ENCODE measurements around the gene CDK16. TPM values are rescaled to one million over a fixed set of nuclear protein-coding genes. Genes with fewer than 3 reads are reported as not detected.

The CDK16 gene
- polyA plus RNA-seq, 1 donor, result 113 TPM

DNA sequence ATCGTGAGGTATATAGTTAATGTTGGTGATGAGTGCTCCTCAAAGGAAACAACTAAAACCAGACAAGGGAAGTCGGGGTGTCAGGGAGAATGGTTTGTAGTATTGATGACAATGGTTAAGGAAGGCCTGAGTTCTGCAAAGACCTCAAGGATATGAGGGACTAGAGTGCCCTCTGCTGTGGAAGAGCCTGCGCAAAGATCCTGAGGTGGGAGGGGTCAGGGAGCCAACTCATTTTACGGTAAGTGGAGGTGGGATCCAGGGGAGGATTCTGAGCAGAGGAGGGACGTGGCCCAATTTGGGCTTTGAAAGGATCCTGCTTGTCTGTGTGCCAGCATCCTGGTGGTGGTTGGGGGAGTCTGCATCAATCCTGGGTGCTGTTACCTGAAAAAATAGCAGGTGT, 13.5 kb upstream of the CDK16 start:
- no peak for DNase-seq

DNA sequence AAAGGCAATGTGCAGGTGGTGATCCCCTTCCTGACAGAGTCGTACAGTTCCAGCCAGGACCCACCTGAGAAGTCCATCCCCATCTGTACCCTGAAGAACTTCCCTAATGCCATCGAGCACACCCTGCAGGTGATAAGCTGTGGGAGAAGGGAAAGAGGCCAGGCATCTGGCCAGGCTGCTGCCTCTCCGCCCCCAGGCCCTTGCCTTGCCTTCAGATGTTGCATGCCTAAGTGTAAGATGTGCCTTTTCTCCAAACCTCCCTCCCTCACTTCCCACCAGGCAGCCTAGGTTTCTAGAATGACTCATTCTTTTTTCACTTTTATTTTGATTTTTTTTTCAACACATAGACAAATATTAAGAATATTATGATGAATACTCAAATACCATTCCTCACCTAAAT, 12.2 kb upstream of the CDK16 start:
- DNase-seq, result no peak

DNA sequence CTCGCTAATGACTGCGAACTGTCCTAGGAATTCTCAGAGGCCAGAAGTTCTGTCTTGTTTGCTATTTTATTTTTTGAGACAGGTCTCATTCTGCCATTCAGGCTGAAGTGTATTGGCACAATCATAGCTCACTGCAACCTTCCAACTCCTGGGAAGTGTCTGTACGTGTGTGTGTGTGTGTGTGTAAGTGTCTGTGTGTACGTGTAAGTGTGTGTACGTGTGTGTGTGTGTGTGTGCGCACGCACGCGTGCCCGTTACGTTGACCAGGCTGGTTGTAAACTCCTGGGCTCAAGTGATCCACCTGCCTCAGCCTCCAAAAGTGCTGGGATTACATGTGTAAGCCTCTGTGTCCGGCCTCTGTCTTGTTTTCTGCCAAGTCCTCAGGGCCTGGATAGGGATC, 10.4 kb upstream of the CDK16 start:
- DNase-seq, result no peak

DNA sequence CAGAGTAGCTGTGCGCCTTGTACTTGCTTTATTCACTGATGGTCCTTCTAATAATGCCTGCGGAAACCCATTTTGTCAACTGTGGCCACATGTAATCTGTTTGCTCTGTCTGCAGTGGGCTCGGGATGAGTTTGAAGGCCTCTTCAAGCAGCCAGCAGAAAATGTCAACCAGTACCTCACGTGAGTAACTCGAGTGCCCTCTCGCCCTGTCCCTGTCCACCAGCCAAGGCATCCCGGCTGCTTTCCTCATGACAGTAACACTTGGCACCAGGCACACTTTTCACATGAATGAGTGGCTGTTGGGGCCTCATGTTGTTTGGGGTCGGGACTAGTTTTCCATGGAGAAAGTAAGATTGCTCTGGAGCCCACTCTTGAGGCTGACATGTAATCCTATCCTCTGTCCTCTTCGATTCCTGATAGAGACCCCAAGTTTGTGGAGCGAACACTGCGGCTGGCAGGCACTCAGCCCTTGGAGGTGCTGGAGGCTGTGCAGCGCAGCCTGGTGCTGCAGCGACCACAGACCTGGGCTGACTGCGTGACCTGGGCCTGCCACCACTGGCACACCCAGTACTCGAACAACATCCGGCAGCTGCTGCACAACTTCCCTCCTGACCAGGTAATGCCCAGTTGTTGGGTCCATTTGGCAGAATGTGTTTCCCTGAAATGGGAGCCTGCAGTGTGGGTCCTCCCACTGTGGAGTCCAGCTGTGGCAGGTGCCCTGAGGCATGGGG, 8.8 kb upstream of the CDK16 start:
- DNase-seq, result no peak

DNA sequence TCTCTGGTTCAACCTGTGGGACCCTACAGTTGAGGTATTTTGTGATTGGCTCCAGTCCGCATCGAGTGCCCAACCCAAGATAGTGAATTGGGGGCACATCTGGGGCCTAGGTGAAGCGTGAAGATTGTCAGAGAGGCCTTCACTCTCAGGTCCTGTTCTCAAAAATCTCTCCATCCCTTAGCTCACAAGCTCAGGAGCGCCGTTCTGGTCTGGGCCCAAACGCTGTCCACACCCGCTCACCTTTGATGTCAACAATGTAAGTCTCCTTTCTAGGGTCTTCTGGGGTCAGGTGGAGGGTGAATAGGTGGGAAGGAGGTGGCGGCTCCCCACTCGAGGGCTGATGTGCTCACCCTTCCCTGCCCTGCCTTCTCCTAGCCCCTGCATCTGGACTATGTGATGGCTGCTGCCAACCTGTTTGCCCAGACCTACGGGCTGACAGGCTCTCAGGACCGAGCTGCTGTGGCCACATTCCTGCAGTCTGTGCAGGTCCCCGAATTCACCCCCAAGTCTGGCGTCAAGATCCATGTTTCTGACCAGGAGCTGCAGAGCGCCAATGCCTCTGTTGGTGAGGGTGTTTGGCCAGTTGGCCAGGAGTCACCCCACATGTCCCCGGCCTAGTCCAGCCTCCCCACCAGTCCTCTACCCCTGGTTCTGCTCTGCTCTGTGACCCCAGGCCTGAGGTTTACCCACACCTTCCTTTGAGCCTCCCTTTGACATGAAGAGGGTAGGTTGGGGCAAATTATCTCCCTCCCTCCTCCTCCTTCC, 7.6 kb upstream of the CDK16 start:
- no peak for DNase-seq

DNA sequence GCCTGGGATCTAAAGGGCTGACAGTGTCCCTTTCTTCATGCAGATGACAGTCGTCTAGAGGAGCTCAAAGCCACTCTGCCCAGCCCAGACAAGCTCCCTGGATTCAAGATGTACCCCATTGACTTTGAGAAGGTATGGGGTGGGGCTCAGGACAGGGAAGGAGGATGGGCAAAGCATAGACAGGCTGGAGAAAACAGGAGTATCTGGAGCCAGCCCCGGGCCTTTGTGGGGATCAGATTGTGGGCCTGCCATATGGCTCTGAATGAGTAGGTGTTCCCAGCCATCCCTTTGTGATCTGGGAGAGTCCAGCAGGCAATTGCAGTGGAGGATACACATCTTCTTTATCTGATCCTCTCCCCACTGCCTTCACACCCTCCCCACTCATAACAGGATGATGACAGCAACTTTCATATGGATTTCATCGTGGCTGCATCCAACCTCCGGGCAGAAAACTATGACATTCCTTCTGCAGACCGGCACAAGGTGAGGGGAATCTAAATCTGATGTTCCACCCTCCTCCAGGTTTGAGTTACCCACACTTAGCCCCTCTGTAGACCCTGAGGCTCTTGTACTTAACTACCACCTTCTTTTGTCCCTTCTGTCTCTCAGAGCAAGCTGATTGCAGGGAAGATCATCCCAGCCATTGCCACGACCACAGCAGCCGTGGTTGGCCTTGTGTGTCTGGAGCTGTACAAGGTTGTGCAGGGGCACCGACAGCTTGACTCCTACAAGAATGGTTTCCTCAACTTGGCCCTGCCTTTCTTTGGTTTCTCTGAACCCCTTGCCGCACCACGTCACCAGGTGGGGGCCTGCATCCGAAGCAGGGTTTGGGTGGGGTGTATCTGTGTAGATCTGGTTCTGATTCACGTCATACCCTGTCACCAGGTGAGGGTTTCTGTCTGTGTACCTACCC, 5.8 kb upstream of the CDK16 start:
- no peak for DNase-seq

DNA sequence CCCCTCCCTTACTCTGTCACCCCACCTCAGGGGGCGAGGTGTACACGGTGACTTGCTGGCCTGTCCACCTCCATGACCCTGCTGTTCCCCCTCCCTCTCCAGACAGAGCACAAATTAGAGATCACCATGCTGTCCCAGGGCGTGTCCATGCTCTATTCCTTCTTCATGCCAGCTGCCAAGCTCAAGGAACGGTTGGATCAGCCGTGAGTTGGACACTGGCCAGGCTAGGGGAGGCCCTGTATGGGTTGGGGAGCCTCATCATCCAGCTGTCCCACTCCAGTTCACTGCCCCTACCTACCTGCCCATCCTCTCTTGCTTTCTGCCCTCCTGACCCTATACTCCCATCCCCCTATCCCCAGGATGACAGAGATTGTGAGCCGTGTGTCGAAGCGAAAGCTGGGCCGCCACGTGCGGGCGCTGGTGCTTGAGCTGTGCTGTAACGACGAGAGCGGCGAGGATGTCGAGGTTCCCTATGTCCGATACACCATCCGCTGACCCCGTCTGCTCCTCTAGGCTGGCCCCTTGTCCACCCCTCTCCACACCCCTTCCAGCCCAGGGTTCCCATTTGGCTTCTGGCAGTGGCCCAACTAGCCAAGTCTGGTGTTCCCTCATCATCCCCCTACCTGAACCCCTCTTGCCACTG, 3.9 kb upstream of the CDK16 start:
- no peak for DNase-seq

DNA sequence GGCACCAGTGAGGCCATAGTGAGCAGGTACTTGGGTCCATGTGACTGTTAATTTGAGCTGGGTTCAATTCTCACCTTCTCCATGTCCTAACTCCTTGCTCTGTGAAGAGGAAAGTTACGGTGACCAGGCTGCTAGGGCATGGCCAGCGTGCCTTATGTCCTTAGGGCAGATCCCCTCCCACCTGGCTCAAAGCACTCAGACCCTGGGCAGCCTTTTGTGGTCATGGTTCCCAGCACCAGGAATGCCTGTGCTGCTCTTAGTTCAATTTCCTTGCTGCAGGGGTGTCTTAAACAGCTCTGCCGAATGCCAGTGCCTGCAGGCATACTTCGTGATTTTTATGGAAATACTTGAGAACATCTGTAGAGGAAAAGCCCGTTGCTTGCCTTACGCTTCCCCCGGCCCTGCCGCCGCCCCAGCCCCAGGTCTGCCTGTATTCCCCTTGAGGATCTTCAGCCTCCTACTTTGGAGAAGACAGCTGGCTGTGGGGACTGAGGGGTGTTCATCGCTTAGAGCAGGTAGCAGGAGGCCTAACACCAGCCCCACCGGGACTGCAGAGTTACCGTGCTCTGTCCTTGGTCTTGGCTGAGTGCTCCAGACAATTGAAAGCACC, 3.1 kb upstream of the CDK16 start:
- no peak for DNase-seq

DNA sequence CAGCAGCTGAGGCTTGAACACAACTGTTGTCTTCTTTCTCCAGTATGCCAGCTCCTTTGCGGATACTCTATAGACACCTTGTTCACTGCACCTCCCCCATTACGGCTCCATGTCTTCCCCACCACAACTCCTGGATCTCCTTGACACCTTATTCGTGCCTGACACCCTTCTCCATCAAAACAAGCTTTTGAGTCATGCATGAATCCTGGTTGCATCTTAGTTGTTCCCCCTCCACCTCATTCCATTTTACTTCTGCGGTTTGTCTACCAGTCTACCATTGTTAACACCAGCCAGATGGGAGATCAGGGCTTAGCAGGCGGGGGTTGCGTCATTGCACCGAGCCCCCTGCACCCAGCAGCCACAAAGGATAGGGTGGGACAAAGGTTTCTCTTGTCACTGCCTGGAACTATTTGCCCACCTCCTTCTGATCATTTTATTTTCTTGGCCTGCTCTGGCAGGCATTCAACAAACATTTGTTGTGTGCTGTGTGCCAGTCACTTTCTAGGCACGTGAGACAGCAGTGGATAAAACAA, 2.0 kb upstream of the CDK16 start:
- no peak for DNase-seq

DNA sequence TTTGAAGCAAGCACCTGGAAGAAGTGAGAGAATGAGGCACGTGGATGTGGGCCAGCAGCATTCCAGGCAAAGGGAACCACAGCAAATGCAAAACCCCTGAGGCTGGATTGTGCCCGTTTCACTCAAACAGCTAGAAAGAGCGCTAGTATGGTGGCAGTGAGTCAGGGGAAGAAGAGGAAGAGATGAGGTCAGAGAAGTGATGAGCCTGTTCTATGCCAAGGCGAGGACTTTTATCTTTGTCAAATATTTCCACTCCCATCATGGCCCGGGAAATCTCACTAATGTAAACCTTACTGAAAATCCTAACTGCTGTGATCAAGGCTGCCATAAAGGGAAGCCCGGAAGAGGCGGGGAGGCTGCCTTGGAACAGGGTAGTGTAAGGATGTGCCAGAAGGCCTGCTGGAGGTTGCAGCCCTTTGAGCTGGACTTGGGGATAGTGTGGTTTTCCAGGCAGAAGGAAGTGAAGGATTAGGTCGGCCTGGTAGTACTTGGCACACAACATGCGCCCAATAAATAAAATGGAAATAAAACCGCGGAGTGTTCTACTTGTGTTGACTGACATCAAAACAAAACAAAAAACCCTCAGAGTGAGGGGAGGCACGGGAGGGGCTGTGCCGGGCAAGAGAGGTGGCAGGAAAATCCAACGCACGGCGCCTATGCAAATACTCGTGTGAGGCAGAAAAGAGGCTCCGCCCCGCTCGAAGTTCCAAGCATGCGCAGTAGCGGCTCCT, 1.2 kb upstream of the CDK16 start:
- peak; percentile 22 for DNase-seq

DNA sequence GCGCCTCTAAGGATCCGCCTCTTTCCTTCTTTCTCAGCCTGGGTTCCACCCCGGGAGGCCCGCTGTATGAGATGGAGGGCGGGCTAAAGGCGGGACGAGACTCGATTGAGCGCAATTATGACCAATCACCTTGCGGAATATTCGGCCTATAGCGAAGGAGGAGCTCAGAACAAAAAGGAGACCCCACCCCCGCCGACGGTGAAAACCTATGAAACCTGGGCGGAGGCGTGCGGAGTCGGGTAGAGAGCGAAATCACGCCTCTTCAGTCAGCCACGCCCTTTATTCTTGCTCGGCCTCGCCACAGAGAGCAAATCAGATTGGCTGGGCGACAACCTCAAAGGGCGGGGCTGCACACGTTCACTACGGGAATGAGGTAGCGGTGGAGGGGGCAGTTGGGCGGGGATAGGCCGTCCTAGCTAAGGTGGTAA, 615 bp upstream of the CDK16 start:
- peak; percentile 99 for DNase-seq

DNA sequence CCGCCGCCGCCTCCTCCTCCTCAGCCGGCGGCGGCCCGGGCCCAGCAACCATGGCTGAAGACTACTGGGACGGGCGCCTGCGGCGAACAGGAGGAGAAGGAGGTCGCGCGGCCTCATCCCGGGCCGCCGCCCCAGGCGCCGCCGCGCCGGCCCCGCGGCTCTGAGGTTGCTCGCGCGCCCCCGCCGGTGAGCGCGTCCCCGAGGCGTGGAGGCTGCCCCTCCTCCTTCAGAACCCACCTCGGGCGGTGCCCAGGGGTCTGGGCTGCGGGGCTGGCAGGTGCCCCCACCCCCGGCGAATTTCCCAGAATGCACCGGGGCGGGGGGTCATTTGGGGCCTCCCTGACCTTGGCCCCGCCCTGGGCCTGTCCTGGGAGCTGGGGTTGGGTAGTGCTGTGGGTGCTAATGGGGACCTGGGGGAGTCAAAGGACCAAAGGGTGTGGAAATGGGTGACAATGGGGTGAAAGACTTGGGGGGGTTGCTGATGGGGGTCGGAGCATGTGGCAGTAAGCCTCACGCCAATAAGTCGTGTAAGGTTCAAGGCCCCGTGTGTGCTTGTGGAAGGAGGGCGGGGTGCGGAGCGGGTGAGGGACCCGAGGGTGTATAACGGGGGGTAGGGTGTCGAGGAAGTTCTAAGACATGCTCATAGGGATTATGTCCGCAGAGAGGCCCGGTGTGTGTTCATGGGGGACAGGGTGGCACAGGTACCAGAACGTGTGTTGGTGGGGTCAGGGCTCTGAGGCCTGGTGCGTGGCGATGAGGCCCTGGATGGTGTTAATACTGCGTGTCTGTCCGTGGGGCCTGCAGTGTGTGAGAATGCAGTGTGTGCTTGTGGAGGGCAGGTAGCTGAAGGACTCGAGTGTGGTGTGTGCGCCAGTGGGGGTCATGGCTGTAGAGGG, 687 bp downstream of the CDK16 start:
- DNase-seq, result peak; percentile 19

DNA sequence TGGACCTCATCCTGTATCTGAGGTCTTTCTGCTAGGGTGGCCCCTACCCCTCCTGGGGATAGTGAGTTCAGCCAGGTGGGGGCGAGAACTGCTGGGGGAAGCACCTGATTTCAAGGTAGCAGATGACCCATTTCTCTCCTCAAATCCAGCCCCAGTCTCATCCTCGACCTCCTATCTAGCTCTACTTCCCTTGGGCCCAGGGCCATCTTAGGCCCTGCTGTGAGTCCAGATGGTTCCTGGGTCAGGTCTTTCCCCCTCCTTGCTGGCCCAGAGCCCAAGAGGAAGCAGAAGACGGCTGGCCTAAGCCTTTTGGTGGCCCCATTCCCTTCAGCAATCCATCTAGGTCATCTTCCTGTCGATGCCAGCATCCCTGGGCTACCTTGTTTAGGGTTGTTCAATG, 3.3 kb downstream of the CDK16 start:
- no peak for DNase-seq

DNA sequence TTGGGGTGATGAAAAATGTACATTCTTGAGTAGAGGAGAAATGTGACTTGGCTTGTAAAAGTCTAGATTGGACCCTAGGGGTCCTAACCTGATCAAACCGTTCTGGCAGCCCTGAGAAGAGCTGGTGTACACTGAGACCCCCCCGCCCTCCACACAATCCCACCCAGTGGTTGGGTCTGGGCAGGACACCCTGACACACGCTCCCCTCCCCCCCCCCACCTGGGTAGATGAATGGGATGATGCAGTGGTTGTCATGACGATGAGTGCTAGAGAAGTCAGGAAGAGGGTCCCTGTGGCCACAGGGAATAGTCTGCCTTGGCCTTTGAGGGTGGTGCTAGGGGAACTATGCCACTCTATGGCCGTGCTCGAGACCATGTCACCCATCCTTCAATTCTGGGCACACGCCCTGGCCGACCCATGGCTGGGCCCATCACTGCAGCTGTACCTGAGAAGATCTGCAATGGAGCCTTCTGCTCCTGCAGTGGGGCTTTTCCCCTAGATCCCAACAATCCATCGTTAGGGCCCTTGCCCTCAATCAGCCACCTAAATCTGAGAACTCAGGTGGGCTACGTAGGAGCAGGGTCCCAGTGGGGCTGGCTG, 4.4 kb downstream of the CDK16 start:
- no peak for DNase-seq

DNA sequence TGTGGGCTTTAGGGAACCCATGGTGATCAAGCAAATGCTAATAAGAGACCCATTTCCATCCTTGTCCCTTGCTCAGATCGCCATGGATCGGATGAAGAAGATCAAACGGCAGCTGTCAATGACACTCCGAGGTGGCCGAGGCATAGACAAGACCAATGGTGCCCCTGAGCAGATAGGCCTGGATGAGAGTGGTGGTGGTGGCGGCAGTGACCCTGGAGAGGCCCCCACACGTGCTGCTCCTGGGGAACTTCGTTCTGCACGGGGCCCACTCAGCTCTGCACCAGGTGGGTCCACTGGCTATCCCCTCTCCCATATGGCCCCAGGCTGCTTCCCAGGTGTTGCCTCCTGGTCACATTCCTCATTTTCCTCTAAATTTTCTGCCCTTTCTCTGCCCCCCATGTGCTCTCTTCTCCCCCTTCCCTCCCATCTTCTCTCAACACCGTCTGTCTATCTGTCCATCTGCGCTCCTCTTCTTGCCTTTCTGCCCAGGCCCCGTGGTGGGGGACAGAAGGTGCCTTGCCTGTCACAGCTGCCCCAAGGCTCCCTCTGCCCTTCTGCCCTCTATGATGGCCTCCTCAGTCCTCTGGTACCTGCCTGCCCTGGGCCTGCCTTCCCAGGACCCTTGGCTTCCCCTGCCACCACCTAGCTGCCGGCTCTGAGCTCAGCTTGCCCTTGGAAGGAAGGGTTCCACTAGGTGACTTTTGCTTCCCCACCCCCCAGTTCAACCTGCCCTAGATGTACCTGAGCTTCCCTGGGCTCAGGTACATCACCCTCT, 5.2 kb downstream of the CDK16 start:
- DNase-seq, result no peak

DNA sequence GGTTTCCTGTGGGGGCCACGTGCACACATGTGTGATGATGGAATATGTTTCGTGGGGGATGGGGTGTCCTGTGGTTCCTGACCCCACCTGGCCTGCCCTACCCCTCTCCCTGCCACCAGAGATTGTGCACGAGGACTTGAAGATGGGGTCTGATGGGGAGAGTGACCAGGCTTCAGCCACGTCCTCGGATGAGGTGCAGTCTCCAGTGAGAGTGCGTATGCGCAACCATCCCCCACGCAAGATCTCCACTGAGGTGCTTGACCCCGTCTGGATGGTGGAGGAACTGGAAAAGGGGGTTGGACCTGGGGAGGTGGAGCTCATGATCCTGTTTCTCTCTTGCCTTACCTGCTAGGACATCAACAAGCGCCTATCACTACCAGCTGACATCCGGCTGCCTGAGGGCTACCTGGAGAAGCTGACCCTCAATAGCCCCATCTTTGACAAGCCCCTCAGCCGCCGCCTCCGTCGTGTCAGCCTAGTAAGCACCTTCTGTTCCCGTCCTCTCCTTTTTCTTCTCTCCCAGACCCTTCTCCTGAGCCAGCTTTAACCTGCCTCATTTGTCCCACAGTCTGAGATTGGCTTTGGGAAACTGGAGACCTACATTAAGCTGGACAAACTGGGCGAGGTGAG, 5.9 kb downstream of the CDK16 start:
- DNase-seq, result no peak

DNA sequence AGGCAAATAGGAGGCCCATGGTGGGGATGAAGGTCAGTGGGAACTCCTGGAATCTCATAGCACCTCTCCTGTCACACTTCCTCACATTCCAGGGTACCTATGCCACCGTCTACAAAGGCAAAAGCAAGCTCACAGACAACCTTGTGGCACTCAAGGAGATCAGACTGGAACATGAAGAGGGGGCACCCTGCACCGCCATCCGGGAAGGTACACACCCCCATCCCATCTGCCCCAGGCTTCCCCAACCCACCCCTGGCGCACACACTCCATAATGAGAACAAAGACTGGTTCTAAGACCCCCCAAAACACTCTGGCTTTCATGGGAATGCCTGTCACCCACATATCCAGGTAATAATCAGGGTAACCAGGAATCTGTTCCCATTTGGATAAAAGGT, 6.4 kb downstream of the CDK16 start:
- no peak for DNase-seq

DNA sequence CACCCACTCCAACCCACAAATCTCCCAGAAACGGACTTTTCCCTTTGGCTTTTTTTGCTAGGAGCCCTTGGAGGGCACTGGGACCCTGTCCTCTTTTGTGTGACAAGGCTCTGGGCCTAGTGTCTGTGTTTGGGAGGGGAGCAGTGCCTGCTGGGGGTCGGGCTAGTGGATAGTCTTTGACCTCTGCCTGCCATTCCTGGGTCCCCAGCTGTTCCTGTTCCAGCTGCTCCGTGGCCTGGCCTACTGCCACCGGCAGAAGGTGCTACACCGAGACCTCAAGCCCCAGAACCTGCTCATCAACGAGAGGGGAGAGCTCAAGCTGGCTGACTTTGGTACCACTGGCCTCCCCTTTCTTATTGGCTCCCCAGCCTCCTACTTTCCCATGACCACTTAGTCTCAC, 7.6 kb downstream of the CDK16 start:
- no peak for DNase-seq

Measured in left kidney (tissue), 2 donors.